ENCODE measurements around the gene MYLK3. TPM values are rescaled to one million over a fixed set of nuclear protein-coding genes. Genes with fewer than 3 reads are reported as not detected.

Gene MYLK3
- total and polyA plus RNA-seq, 4 donors, result 0.20 to 0.78 (median 0.58) TPM

DNA sequence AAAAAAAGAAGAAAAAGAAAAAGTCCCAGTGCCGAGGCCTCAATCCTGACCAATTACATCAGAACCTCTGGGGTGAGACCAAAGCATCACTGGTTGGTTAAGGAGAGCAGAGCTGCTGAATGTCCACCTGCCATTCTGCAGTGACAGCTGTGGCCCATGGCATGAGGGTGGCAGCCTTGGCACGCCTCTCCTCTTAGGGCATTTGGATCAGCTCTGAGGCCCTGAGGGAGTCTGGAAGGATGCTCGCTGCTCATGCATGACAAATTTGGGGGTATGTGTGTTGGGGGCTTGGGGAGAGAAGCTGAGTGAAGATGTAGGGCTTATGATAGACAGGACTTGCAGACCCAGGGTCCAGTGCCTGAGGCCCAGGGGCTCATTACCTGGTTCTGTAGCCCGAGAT, 26.3 kb downstream of the MYLK3 start:
- Histone ChIP-seq H3K4me1 (ENCODE audit: control insufficient read depth in 1 of 2, insufficient read depth in 2 of 2, low read length in 2 of 2) (no peaks in the 10 kb centered on the region), H3K36me3 (ENCODE audit: control insufficient read depth in 1 of 2, insufficient read depth in 2 of 2, low read length in 1 of 2) (no peaks in the 10 kb centered on the region), H3K9me3 (ENCODE audit: control insufficient read depth, low read length) (no peaks in the 10 kb centered on the region), H3K4me3 (ENCODE audit: low read length in 2 of 2) (no peak overlapping the region), H3K27ac (ENCODE audit: low read depth in 1 of 2, low read length in 2 of 2) (no peak overlapping the region), H3K27me3 (ENCODE audit: control insufficient read depth in 1 of 2, insufficient read depth in 2 of 2, low read length in 1 of 2) (peaks cover 0 to 3% of the 10 kb centered on the region in 2 donors)
- intact Hi-C loops (cut with DNase I), result no loop called here
- 72 to 76% methylated on average over 4 of the region's 4 CpGs for WGBS, 2 donors
- ATAC-seq (ENCODE audit: low FRiP score), result no peak
- DNase-seq, result no peak

DNA sequence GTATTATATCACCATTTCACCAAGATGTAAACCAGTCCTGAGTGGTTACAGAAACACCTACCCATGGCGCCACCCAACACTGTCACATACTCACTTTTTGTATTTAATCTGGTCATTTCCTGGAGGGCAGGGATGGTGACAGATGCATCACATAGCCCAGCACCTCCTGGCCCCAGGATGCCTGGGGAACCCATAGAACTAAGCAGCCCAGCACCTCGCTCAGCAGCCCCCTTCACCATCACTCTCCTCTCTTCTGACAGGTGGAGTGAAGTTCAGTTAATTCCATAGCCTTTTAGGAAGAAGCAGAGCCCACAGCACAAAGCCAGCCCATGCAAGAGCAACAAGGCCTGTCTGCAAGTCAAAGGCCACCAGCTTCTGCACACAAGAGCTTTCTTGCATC, 27.5 kb downstream of the MYLK3 start:
- WGBS, 2 donors, result 97 to 98% methylated on average over 2 of the region's 2 CpGs
- peaks cover 0 to 3% of the 10 kb centered on the region in 2 donors for H3K27me3 ChIP-seq (ENCODE audit: control insufficient read depth in 1 of 2, insufficient read depth in 2 of 2, low read length in 1 of 2)
- intact Hi-C loops (cut with DNase I), result no loop called here
- no peaks in the 10 kb centered on the region for H3K36me3 ChIP-seq (ENCODE audit: control insufficient read depth in 1 of 2, insufficient read depth in 2 of 2, low read length in 1 of 2)
- H3K27ac ChIP-seq (ENCODE audit: low read depth in 1 of 2, low read length in 2 of 2), result no peak overlapping the region
- H3K9me3 ChIP-seq (ENCODE audit: control insufficient read depth, low read length), result no peaks in the 10 kb centered on the region
- no peaks in the 10 kb centered on the region for H3K4me1 ChIP-seq (ENCODE audit: control insufficient read depth in 1 of 2, insufficient read depth in 2 of 2, low read length in 2 of 2)
- DNase-seq, result no peak
- no peak for ATAC-seq (ENCODE audit: low FRiP score)
- H3K4me3 ChIP-seq (ENCODE audit: low read length in 2 of 2), result no peak overlapping the region

DNA sequence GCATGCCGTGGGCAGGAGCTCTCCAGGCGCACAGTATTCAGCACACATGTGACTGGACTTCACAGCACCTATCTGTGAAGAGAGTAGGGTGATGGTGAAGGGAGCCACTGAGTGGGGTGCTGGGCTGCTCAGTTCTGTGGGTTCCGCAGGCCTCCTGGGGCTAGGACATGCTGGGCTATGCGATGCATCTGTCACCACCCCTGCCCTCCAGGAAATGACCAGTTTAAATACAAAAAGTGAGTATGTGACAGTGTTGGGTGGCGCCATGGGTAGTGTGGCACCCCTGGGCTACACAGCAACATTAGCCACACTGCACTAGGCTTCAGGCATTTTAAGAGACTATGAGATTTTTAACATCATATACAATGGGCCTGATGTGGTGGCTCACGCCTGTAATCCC, 28.6 kb downstream of the MYLK3 start:
- Histone ChIP-seq H3K27me3 (ENCODE audit: control insufficient read depth in 1 of 2, insufficient read depth in 2 of 2, low read length in 1 of 2) (peaks cover 0 to 3% of the 10 kb centered on the region in 2 donors), H3K4me3 (ENCODE audit: low read length in 2 of 2) (no peak overlapping the region), H3K9me3 (ENCODE audit: control insufficient read depth, low read length) (no peaks in the 10 kb centered on the region), H3K4me1 (ENCODE audit: control insufficient read depth in 1 of 2, insufficient read depth in 2 of 2, low read length in 2 of 2) (no peaks in the 10 kb centered on the region), H3K36me3 (ENCODE audit: control insufficient read depth in 1 of 2, insufficient read depth in 2 of 2, low read length in 1 of 2) (no peaks in the 10 kb centered on the region), H3K27ac (ENCODE audit: low read depth in 1 of 2, low read length in 2 of 2) (no peak overlapping the region)
- 94 to 95% methylated on average over 6 of the region's 6 CpGs for WGBS, 2 donors
- intact Hi-C loops (cut with DNase I), result no loop called here
- no peak for DNase-seq
- ATAC-seq (ENCODE audit: low FRiP score), result no peak

DNA sequence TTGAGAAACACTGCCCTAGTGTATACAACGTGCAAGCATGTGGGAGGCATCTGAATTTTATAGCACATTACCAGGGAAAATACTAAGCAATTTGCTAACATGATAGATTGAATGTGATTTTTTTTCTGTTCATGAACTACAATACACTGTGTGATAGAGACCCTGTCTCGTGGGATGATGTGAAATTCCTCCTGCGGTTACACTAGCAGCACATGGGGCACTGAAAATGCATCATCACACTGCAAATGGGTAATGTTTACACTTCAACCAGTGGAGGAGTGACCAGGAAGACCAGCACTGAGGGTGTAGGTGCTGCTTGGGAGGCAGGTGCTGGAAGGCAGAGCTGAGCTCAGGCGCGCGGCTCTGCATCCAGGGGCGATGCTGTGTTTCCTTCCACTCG, 29.9 kb downstream of the MYLK3 start:
- ATAC-seq (ENCODE audit: low FRiP score) (no peak), DNase-seq (no peak)
- Histone ChIP-seq H3K4me3 (ENCODE audit: low read length in 2 of 2) (no peak overlapping the region), H3K27me3 (ENCODE audit: control insufficient read depth in 1 of 2, insufficient read depth in 2 of 2, low read length in 1 of 2) (peaks cover 0 to 3% of the 10 kb centered on the region in 2 donors), H3K9me3 (ENCODE audit: control insufficient read depth, low read length) (no peaks in the 10 kb centered on the region), H3K27ac (ENCODE audit: low read depth in 1 of 2, low read length in 2 of 2) (no peak overlapping the region), H3K4me1 (ENCODE audit: control insufficient read depth in 1 of 2, insufficient read depth in 2 of 2, low read length in 2 of 2) (no peaks in the 10 kb centered on the region), H3K36me3 (ENCODE audit: control insufficient read depth in 1 of 2, insufficient read depth in 2 of 2, low read length in 1 of 2) (no peaks in the 10 kb centered on the region)
- intact Hi-C loops (cut with DNase I), result no loop called here
- WGBS, 2 donors, result 81 to 83% methylated on average over 8 of the region's 8 CpGs

DNA sequence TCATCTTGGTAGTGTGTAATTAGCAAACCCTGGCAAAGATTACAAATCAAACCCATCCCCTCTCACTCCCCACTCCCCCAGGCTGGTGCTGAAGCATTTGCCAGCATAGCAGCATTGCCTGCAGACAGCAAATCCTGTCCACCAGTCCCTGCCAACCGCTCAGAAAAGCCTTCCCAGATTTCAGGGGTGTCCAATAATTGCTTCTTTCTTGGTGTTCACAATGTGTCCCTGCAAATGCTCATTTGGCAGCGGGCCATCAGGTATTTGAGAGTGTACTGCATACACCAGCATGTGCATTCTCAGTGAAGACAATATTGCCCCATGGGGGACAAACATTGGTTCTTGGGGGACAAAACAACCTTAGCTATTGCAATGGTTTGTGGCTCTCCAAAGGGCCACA, 30.5 kb downstream of the MYLK3 start:
- Histone ChIP-seq H3K36me3 (ENCODE audit: control insufficient read depth in 1 of 2, insufficient read depth in 2 of 2, low read length in 1 of 2) (no peaks in the 10 kb centered on the region), H3K27me3 (ENCODE audit: control insufficient read depth in 1 of 2, insufficient read depth in 2 of 2, low read length in 1 of 2) (peaks cover 0 to 3% of the 10 kb centered on the region in 2 donors), H3K4me1 (ENCODE audit: control insufficient read depth in 1 of 2, insufficient read depth in 2 of 2, low read length in 2 of 2) (no peaks in the 10 kb centered on the region), H3K9me3 (ENCODE audit: control insufficient read depth, low read length) (no peaks in the 10 kb centered on the region), H3K4me3 (ENCODE audit: low read length in 2 of 2) (no peak overlapping the region), H3K27ac (ENCODE audit: low read depth in 1 of 2, low read length in 2 of 2) (no peak overlapping the region)
- 58 to 71% methylated on average over 2 of the region's 2 CpGs for WGBS, 2 donors
- intact Hi-C loops (cut with DNase I), result no loop called here
- no peak for ATAC-seq (ENCODE audit: low FRiP score)
- no peak for DNase-seq

DNA sequence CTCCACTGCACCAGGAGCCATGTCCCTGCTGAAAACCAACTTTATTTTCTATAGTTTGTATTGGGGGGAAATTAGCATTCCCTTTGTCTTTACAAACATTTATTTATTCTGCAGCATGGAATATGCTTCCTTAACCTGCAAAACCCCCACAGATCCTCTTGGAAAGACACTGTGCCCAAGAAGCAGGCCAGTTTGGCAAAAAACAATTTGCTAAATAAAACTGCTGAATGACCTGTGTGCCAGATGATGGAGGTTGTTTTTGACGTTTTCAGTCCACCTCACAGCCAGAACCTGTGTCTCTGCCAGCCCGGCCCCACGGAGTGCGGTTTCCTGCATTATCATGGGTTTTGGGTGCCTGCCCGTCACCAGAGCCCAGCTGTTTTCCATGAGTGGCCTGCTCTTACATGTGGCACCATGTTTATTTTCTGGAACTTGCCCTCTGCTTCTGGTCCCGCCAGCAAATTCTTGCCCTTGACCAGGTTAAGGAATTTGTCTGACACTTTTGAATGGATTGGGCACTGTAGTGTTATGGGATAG, 32.3 kb downstream of the MYLK3 start:
- Histone ChIP-seq H3K9me3 (ENCODE audit: control insufficient read depth, low read length) (no peaks in the 10 kb centered on the region), H3K27ac (ENCODE audit: low read depth in 1 of 2, low read length in 2 of 2) (no peak overlapping the region), H3K4me1 (ENCODE audit: control insufficient read depth in 1 of 2, insufficient read depth in 2 of 2, low read length in 2 of 2) (no peaks in the 10 kb centered on the region), H3K36me3 (ENCODE audit: control insufficient read depth in 1 of 2, insufficient read depth in 2 of 2, low read length in 1 of 2) (no peaks in the 10 kb centered on the region), H3K27me3 (ENCODE audit: control insufficient read depth in 1 of 2, insufficient read depth in 2 of 2, low read length in 1 of 2) (peaks cover 0 to 3% of the 10 kb centered on the region in 2 donors), H3K4me3 (ENCODE audit: low read length in 2 of 2) (no peak overlapping the region)
- DNase-seq, result no peak
- no peak for ATAC-seq (ENCODE audit: low FRiP score)
- intact Hi-C loops (cut with DNase I), result no loop called here
- WGBS, 2 donors, result 38 to 46% methylated on average over 6 of the region's 6 CpGs

DNA sequence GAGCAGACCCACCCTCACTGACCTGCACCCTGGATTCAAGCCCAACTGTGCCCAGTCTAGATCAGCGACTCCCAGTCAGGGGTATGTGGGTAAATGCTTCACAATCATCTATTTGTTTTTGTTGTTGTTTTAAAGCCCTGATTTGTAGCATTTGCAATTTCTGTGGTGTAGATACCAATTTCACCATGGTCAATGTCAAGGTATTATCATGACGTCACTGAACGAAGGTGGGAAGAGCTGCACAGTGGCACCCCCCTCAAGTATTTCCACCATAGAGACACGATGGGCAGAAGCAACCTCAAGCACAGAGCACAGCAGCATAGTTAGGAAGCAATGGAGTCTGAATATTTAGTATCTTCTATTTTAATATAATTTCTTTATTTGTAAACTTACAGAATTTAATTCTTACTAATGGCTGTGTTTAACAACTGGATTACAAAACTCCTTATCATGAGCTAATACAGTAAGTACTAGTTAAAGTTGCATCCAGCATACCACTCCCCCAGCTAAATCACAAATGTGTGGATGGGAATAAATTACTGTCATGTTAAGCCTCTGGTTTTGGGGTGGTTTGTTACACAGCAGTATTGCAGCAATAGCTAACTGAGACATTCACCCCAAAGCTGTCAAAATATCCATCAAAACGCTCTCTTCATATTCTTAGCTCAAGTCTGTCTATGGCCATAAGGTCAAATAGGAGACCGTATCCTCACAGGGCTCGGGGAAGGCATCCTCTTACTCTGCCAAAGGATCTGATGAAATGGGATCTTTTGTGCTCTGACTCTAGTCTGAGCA, 33.1 kb downstream of the MYLK3 start:
- ATAC-seq (ENCODE audit: low FRiP score), result no peak
- Histone ChIP-seq H3K4me1 (ENCODE audit: control insufficient read depth in 1 of 2, insufficient read depth in 2 of 2, low read length in 2 of 2) (no peaks in the 10 kb centered on the region), H3K27me3 (ENCODE audit: control insufficient read depth in 1 of 2, insufficient read depth in 2 of 2, low read length in 1 of 2) (peaks cover 0 to 3% of the 10 kb centered on the region in 2 donors), H3K27ac (ENCODE audit: low read depth in 1 of 2, low read length in 2 of 2) (no peak overlapping the region), H3K9me3 (ENCODE audit: control insufficient read depth, low read length) (no peaks in the 10 kb centered on the region), H3K36me3 (ENCODE audit: control insufficient read depth in 1 of 2, insufficient read depth in 2 of 2, low read length in 1 of 2) (no peaks in the 10 kb centered on the region), H3K4me3 (ENCODE audit: low read length in 2 of 2) (no peak overlapping the region)
- WGBS, 2 donors, result 87 to 90% methylated on average over 7 of the region's 7 CpGs
- intact Hi-C loops (cut with DNase I), result no loop called here
- DNase-seq, result no peak

DNA sequence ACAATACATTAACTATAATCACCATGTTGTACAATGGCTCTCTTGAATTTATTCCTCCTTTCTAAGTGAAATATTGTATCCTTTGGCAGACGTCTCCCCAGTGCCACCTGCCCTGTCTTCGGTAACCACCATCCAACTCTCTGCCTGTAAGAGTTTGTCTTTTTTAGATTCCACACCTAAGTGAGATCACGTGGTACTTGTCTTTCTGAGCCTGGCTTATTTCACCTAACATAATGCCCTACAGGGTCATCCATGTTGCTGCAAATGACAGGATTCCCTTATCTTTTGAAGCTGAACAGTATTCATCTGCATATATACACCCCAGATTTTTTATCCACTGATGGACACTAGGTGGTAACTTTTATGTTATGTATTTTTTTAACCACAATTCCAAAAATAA, 34.5 kb downstream of the MYLK3 start:
- Histone ChIP-seq H3K36me3 (ENCODE audit: control insufficient read depth in 1 of 2, insufficient read depth in 2 of 2, low read length in 1 of 2) (no peaks in the 10 kb centered on the region), H3K9me3 (ENCODE audit: control insufficient read depth, low read length) (no peaks in the 10 kb centered on the region), H3K27me3 (ENCODE audit: control insufficient read depth in 1 of 2, insufficient read depth in 2 of 2, low read length in 1 of 2) (peaks cover 0 to 3% of the 10 kb centered on the region in 2 donors), H3K4me1 (ENCODE audit: control insufficient read depth in 1 of 2, insufficient read depth in 2 of 2, low read length in 2 of 2) (no peaks in the 10 kb centered on the region), H3K4me3 (ENCODE audit: low read length in 2 of 2) (no peak overlapping the region), H3K27ac (ENCODE audit: low read depth in 1 of 2, low read length in 2 of 2) (no peak overlapping the region)
- ATAC-seq (ENCODE audit: low FRiP score), result no peak
- no peak for DNase-seq
- intact Hi-C loops (cut with DNase I), result no loop called here
- WGBS, 2 donors, result 76 to 77% methylated on average over 3 of the region's 3 CpGs

DNA sequence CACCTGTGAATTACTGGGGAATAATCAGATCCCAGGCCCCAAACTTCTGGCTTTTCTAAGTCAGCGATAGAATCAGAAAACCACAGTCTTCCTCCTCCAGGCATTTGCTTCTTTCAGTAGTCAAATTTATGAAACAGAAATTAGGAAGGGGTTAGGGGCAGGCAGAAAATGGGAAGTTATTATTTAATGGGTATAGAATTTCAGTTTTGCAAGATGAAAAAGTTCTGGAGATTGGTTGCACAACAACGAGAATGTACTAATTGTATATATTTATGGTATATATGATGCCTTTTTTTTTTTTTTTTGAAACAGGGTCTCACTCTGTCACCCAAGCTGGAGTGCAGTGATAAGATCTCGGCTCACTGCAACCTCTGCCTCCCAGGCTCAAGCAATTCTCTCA, 35.2 kb downstream of the MYLK3 start:
- Histone ChIP-seq H3K27ac (ENCODE audit: low read depth in 1 of 2, low read length in 2 of 2) (no peak overlapping the region), H3K9me3 (ENCODE audit: control insufficient read depth, low read length) (no peaks in the 10 kb centered on the region), H3K4me1 (ENCODE audit: control insufficient read depth in 1 of 2, insufficient read depth in 2 of 2, low read length in 2 of 2) (no peaks in the 10 kb centered on the region), H3K36me3 (ENCODE audit: control insufficient read depth in 1 of 2, insufficient read depth in 2 of 2, low read length in 1 of 2) (no peaks in the 10 kb centered on the region), H3K4me3 (ENCODE audit: low read length in 2 of 2) (no peak overlapping the region), H3K27me3 (ENCODE audit: control insufficient read depth in 1 of 2, insufficient read depth in 2 of 2, low read length in 1 of 2) (peaks cover 0 to 3% of the 10 kb centered on the region in 2 donors)
- intact Hi-C loops (cut with DNase I), result no loop called here
- no peak for DNase-seq
- ATAC-seq (ENCODE audit: low FRiP score), result no peak
- 87 to 91% methylated on average over 3 of the region's 3 CpGs for WGBS, 2 donors

All from aorta (tissue), 5 donors.